DND-41 (cell line): ENCODE measurements around the gene EGR4.

Experiments
- ATAC-seq: fragments of 200-7000 bp; cut with Tn5 transposase; 3 replicates; pipeline ENCODE4 v1.9.1; 2021; ENCODE audit warnings: low read depth; ENCODE audit not compliant: insufficient read depth
- DNase-seq: peaks from one replicate; pipeline ENCODE4 v3.0.0-alpha.2; 2020
- H2AFZ ChIP-seq: 2 replicates; pipeline ENCODE4 v1.6.0; 2012; ENCODE audit warnings: low read depth, low read length
- H3K27ac ChIP-seq: 2 replicates; pipeline ENCODE4 v1.5.1; 2012; ENCODE audit warnings: low read length, inconsistent platforms
- H3K27me3 ChIP-seq: fragments of 200-600 bp; sonication (generic); 2 replicates; pipeline ENCODE4 v1.6.0; 2012; ENCODE audit warnings: low read length, mild to moderate bottlenecking, inconsistent platforms; ENCODE audit not compliant: insufficient read depth, poor library complexity
- H3K36me3 ChIP-seq: 2 replicates; pipeline ENCODE4 v1.5.1; 2012; ENCODE audit warnings: low read length, inconsistent platforms; ENCODE audit not compliant: insufficient read depth
- H3K4me1 ChIP-seq: 2 replicates; pipeline ENCODE4 v1.5.1; 2012; ENCODE audit warnings: mild to moderate bottlenecking, low read length; ENCODE audit not compliant: insufficient read depth
- H3K4me2 ChIP-seq: 2 replicates; pipeline ENCODE4 v1.6.0; 2012; ENCODE audit warnings: mild to moderate bottlenecking, moderate library complexity, low read length, inconsistent platforms; ENCODE audit not compliant: insufficient read depth
- H3K4me3 ChIP-seq, 2 experiments: fragments of 200-600 bp in 1 of 2; shearing (Covaris generic) in 1 of 2; 2 replicates each; pipeline ENCODE4 v1.5.1; 2012 to 2016; ENCODE audit warnings: inconsistent platforms in 2 of 2, low read length in 2 of 2, mild to moderate bottlenecking in 2 of 2, low read depth in 1 of 2, moderate library complexity in 1 of 2
- H3K79me2 ChIP-seq: 2 replicates; pipeline ENCODE4 v1.6.0; 2012; ENCODE audit warnings: low read length, inconsistent platforms; ENCODE audit not compliant: insufficient read depth
- H3K9ac ChIP-seq: 2 replicates; pipeline ENCODE4 v1.6.0; 2012; ENCODE audit warnings: low read depth, mild to moderate bottlenecking, inconsistent platforms, low read length, moderate library complexity
- H3K9me3 ChIP-seq: 2 replicates; pipeline ENCODE4 v1.5.1; 2012; ENCODE audit warnings: low read length, moderate library complexity, mild to moderate bottlenecking, inconsistent platforms; ENCODE audit not compliant: insufficient read depth, severe bottlenecking
- H4K20me1 ChIP-seq: 2 replicates; pipeline ENCODE4 v1.6.0; 2012; ENCODE audit warnings: low read length; ENCODE audit not compliant: insufficient read depth
- EZH2 ChIP-seq: IDR thresholded peaks from 3 replicates; pipeline ENCODE4 v1.6.1; 2012; ENCODE audit warnings: borderline replicate concordance, low read depth, mild to moderate bottlenecking, moderate library complexity, low read length, inconsistent platforms; ENCODE audit not compliant: severe bottlenecking
- TF ChIP-seq, protein P1 (sequence below): IDR thresholded peaks from 2 replicates; pipeline ENCODE4 v1.5.1; 2012; ENCODE audit warnings: borderline replicate concordance, low read length, moderate library complexity, mild to moderate bottlenecking; ENCODE audit not compliant: poor library complexity, severe bottlenecking; ENCODE audit errors: extremely low read depth

Gene EGR4

DNA sequence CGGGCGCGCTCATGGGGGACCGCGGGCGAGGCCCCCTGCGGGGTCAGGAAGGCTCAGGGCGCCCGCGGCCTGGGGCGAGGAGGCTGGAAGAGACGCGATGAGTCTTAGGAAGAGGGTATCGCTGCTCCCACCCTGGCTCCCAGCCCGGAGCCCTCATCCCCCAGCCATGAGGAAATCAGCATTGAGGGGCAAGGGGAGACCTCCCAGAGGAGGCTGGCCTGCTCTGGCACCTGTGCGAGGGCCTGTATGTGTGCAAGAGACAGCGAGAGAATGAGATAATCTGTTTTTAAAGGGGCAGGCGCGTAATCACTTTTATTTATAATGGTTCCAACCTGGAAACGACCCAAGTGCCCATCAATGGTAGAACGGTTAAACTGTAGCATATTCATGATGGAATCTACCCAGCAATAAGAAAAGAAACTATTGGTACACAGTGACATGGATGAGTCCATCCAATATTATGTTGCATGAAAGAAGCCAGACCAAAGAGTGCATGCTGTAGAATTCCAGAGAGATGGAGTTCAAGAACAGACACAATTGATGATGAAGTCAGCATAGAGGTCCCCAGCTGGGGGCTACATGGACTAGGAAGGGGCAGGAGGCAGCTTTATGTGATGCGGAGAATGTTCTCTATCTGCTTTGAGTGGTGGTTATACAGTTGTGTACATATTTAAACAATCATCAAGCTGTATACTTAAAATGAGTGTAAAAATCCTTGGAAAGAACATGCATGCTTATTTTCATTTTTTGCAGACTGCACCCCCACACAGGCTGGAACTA, 23.5 kb downstream of the EGR4 start:
- no peak for ATAC-seq
- Histone ChIP-seq H3K79me2 (peaks cover 51% of the 10 kb centered on the region), H3K36me3 (peaks cover 61% of the 10 kb centered on the region), H3K4me1 (no peaks in the 10 kb centered on the region), H4K20me1 (peaks cover 53% of the 10 kb centered on the region), H3K9me3 (no peaks in the 10 kb centered on the region), H3K4me2 (no peak overlapping the region), H3K9ac (no peak overlapping the region), H2AFZ (no peak overlapping the region), H3K4me3 (no peak overlapping the region), H3K27ac (no peak overlapping the region), H3K27me3 (no peaks in the 10 kb centered on the region)
- TF ChIP-seq EZH2, result no peak
- TF ChIP-seq, protein P1, sequence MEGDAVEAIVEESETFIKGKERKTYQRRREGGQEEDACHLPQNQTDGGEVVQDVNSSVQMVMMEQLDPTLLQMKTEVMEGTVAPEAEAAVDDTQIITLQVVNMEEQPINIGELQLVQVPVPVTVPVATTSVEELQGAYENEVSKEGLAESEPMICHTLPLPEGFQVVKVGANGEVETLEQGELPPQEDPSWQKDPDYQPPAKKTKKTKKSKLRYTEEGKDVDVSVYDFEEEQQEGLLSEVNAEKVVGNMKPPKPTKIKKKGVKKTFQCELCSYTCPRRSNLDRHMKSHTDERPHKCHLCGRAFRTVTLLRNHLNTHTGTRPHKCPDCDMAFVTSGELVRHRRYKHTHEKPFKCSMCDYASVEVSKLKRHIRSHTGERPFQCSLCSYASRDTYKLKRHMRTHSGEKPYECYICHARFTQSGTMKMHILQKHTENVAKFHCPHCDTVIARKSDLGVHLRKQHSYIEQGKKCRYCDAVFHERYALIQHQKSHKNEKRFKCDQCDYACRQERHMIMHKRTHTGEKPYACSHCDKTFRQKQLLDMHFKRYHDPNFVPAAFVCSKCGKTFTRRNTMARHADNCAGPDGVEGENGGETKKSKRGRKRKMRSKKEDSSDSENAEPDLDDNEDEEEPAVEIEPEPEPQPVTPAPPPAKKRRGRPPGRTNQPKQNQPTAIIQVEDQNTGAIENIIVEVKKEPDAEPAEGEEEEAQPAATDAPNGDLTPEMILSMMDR, result no peak
- no peak for DNase-seq

DNA sequence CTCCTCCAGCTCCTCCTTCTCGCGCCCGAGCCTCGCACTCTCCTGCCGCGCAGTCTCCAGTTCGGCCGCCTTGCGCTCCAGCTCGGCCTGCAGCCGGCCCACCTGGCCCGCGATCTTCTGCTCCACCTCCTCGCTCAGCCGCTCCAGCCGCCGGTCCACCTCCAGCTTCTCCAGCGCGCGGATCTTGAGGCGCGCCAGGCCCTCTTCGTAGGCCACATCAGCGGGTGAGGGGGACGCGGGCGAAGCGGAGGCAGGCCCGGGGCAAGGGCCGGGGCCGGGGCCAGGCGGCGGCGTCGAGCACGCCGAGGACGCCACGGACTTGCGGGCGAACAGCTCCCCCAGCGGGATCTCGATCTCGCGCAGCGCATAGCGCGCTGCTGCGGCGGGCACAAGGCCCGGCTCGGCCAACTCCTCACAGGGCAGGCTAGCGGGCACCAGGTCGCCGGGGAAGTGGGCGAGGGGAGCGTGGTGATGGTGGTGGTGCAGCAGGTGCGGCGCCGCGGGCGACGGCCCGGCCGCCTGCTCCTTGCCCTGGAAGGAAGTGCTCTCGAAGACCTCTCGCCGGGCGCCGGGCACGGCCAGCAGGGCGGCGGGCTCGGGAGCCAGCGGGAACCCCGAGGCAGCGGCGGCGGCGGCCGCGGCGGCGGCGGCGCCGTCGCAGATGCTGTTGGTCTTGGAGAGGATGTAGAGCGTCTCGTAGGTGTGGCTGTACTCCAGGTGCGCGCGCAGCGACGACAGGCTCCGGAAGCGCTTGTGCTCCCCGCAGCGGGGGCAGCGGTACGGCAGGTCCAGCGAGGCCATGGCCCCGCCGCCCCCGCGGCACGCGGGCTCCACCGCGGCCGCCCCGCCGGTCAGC, 24.3 kb downstream of the EGR4 start:
- Histone ChIP-seq H3K79me2 (peaks cover 49% of the 10 kb centered on the region), H4K20me1 (peaks cover 56% of the 10 kb centered on the region), H3K36me3 (peaks cover 69% of the 10 kb centered on the region), H3K4me2 (no peak overlapping the region), H3K27ac (no peak overlapping the region), H3K9me3 (no peaks in the 10 kb centered on the region), H3K4me1 (no peaks in the 10 kb centered on the region), H3K9ac (no peak overlapping the region), H2AFZ (no peak overlapping the region), H3K27me3 (no peaks in the 10 kb centered on the region), H3K4me3 (no peak overlapping the region)
- DNase-seq, result no peak
- no peak for TF ChIP-seq EZH2
- TF ChIP-seq, protein P1, result no peak
- no peak for ATAC-seq

DNA sequence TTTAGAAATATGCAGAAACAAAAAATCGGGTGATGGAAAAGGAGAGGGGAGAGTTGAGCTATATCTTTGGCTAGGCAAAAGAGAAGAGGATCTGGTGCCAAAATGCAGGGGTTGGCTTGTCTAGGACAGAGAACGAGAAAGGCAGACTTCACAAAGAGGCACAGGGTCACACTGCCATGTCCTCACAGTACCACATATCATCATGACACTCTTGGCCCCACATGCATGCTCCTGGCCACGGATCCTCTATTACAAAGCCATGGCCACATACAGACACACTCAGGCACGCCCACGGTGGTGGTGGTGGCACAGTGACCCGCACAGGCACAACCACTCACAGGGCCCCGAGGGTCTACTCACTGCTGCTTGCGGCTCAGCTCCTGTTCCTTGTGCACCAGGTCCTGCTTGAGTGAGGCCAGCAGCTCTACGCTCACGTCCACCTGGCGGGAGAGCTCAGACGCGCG, 24.9 kb downstream of the EGR4 start:
- peaks cover 42% of the 10 kb centered on the region for H3K79me2 ChIP-seq

More for the DNA sequence above, 24.9 kb downstream of the EGR4 start:
- ATAC-seq (no peak), DNase-seq (no peak)
- Histone ChIP-seq H3K36me3 (peaks cover 76% of the 10 kb centered on the region), H3K9me3 (no peaks in the 10 kb centered on the region), H2AFZ (no peak overlapping the region), H3K4me1 (no peaks in the 10 kb centered on the region), H3K27me3 (no peaks in the 10 kb centered on the region), H4K20me1 (peaks cover 56% of the 10 kb centered on the region), H3K27ac (no peak overlapping the region), H3K9ac (no peak overlapping the region), H3K4me3 (no peak overlapping the region), H3K4me2 (no peak overlapping the region)
- no peak for TF ChIP-seq EZH2
- TF ChIP-seq, protein P1, result no peak
